ENCODE results near the gene MYH7. TPM values are rescaled to one million over a fixed set of nuclear protein-coding genes. Genes with fewer than 3 reads are reported as not detected.

Gene MYH7
- total RNA-seq, 1 donor from 2014 or later, result 0.12 TPM

DNA sequence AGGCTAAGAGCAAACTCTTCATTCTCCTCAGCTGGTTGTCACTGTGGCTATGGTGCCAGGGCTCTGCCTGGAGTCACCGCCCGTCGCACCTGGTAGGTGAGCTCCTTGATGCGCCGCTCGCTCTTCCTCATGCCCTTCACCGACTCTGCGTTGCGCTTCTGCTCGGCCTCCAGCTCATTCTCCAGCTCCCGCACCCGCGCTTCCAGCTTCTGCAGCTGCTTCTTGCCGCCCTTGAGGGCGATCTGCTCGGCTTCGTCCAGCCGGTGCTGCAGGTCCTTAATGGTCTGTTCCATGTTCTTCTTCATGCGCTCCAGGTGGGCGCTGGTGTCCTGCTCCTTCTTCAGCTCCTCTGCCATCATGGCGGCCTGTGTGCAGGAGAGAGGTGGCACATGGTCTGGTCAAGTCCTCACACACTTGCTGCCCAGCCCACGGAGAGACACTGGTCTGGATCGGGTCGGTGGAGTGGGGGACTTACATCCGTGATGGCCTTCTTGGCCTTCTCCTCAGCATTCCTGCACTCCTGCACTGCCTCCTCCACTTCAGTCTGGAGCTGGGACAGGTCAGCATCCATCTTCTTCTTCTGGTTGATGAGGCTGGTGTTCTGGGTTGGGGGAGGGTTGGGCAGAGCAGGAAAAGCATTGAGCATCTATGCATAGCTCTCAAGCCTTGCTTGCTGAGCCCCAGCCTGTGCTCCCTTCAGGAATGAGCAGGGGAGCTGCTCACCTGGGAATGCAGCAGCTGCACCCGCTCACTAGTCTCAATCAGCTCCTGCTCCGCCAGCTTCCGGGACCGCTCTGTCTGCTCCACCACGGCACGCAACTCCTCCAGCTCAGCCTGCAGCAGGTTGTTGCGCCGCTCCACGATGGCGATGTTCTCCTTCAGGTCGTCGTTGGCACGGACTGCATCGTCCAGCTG lies 20.3 kb downstream of the MYH7 start:
- TF ChIP-seq, protein P1, sequence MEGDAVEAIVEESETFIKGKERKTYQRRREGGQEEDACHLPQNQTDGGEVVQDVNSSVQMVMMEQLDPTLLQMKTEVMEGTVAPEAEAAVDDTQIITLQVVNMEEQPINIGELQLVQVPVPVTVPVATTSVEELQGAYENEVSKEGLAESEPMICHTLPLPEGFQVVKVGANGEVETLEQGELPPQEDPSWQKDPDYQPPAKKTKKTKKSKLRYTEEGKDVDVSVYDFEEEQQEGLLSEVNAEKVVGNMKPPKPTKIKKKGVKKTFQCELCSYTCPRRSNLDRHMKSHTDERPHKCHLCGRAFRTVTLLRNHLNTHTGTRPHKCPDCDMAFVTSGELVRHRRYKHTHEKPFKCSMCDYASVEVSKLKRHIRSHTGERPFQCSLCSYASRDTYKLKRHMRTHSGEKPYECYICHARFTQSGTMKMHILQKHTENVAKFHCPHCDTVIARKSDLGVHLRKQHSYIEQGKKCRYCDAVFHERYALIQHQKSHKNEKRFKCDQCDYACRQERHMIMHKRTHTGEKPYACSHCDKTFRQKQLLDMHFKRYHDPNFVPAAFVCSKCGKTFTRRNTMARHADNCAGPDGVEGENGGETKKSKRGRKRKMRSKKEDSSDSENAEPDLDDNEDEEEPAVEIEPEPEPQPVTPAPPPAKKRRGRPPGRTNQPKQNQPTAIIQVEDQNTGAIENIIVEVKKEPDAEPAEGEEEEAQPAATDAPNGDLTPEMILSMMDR (IDR thresholded peaks at IDR 0.05), result no peak
- no peaks in the 10 kb centered on the region for H3K27me3 ChIP-seq
- no peak for ATAC-seq
- no peaks in the 10 kb centered on the region for H3K9me3 ChIP-seq
- no peak for DNase-seq
- H3K36me3 ChIP-seq, result no peaks in the 10 kb centered on the region
- no peak overlapping the region for H3K4me3 ChIP-seq
- H3K27ac ChIP-seq, result no peak overlapping the region
- intact Hi-C loops (cut with DNase I), result no loop called here
- H3K4me1 ChIP-seq, result no peaks in the 10 kb centered on the region

- H3K9me3 ChIP-seq, result no peaks in the 10 kb centered on the region
- intact Hi-C loops (cut with DNase I), result no loop called here
- DNase-seq, result no peak
- no peaks in the 10 kb centered on the region for H3K4me1 ChIP-seq
- TF ChIP-seq, protein P1 (IDR thresholded peaks at IDR 0.05), result no peak
- no peak overlapping the region for H3K4me3 ChIP-seq
- H3K27me3 ChIP-seq, result no peaks in the 10 kb centered on the region
- ATAC-seq, result no peak
- H3K27ac ChIP-seq, result no peak overlapping the region
- no peaks in the 10 kb centered on the region for H3K36me3 ChIP-seq
Measured at GRCh38 chr14:23414254-23414653, 21.2 kb downstream of the MYH7 start.

- intact Hi-C loops (cut with DNase I), result no loop called here
- Histone ChIP-seq H3K27ac (no peak overlapping the region), H3K27me3 (no peaks in the 10 kb centered on the region), H3K4me1 (no peaks in the 10 kb centered on the region), H3K4me3 (no peak overlapping the region), H3K36me3 (no peaks in the 10 kb centered on the region), H3K9me3 (no peaks in the 10 kb centered on the region)
- ATAC-seq (no peak), DNase-seq (no peak)
- TF ChIP-seq, protein P1 (IDR thresholded peaks at IDR 0.05), result no peak
Measured at GRCh38 chr14:23413681-23414080, 21.8 kb downstream of the MYH7 start.

GRCh38 chr14:23411563-23412525 lies 23.6 kb downstream of the MYH7 start:
- no peak overlapping the region for H3K4me3 ChIP-seq
- no peaks in the 10 kb centered on the region for H3K9me3 ChIP-seq
- DNase-seq (no peak), ATAC-seq (no peak)
- no peaks in the 10 kb centered on the region for H3K27me3 ChIP-seq
- TF ChIP-seq, protein P1 (IDR thresholded peaks at IDR 0.05), result no peak
- intact Hi-C loops (cut with DNase I), result no loop called here
- no peak overlapping the region for H3K27ac ChIP-seq
- H3K4me1 ChIP-seq, result no peaks in the 10 kb centered on the region
- H3K36me3 ChIP-seq, result no peaks in the 10 kb centered on the region

DNA sequence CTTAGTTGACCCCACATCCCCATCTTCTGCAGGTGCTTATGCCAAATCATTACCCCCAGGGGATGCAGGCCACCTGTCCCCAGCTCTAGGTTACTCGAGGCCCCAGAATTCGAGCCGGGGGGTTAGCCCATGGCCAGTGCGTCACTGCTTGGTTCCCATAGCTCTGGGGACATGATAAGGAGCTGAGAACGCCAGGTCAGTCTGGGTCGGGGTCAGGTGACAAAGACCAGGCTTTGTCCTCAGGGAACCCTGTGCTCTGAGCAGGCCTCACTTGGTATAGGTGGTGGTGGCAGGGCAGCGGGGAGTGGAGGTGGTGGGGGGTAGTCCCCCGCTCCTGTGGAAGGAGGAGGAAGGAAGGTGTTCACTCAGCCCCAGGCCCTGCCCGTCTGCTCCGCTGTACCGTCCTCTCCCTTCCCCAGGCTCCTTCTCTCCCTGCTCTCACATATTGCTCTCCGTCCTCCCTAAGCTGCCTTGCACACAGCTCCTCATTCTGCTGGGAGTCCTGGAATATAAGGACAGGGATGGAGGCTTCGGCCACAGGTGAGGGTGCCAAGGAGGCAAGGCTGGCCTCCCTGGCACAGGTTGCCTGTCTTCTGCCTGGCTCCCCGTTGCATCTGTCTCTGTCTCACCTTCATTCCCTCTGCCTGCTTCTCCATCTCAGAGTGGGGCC lies 25.4 kb downstream of the MYH7 start:
- TF ChIP-seq, protein P1 (IDR thresholded peaks at IDR 0.05), result no peak
- Histone ChIP-seq H3K9me3 (no peaks in the 10 kb centered on the region), H3K36me3 (no peaks in the 10 kb centered on the region), H3K27me3 (no peaks in the 10 kb centered on the region), H3K27ac (no peak overlapping the region), H3K4me1 (no peaks in the 10 kb centered on the region), H3K4me3 (no peak overlapping the region)
- intact Hi-C loops (cut with DNase I), result no loop called here
- ATAC-seq (no peak), DNase-seq (no peak)

Measured in upper lobe of right lung (tissue), 1 donor.